ENCODE data around the gene RFT1.

RFT1 gene

GRCh38 chr3:53123953-53124352, 6.3 kb downstream of the RFT1 start:
- Mint-ChIP-seq H3K9me3 (no peaks in the 10 kb centered on the region), H3K27me3 (no peaks in the 10 kb centered on the region), H3K4me1 (peaks cover 10% of the 10 kb centered on the region), H3K27ac (no peak overlapping the region), H3K4me3 (no peak overlapping the region), H3K36me3 (peaks cover 44% of the 10 kb centered on the region)
- no peak for ATAC-seq

GRCh38 chr3:53123510-53123909, 6.7 kb downstream of the RFT1 start:
- no peak for ATAC-seq
- Mint-ChIP-seq H3K27me3 (no peaks in the 10 kb centered on the region), H3K9me3 (no peaks in the 10 kb centered on the region), H3K27ac (no peak overlapping the region), H3K4me1 (peaks cover 6% of the 10 kb centered on the region), H3K4me3 (no peak overlapping the region), H3K36me3 (peaks cover 45% of the 10 kb centered on the region)

DNA sequence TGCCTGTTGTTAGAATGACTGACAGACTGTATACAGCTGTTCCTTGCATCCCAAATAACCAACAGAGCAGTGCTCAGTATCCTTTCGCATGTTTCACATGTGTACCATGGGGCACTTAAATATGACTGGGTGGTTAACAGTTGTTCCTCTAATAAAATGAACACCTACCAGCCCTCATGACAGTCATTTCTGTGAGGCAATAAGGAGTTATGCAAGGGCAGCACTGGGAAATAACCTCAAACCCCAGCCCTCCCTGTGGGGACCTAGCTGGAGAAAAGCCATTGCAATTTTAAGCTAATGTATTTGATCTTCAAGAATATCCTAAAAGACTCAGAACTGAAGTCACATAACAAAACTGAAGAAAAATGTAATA, 7.3 kb downstream of the RFT1 start:
- H3K4me1 Mint-ChIP-seq: peaks cover 6% of the 10 kb centered on the region
- H3K36me3 Mint-ChIP-seq: peaks cover 51% of the 10 kb centered on the region
- H3K27ac Mint-ChIP-seq: no peak overlapping the region
- H3K27me3 Mint-ChIP-seq: no peaks in the 10 kb centered on the region
- H3K9me3 Mint-ChIP-seq: no peaks in the 10 kb centered on the region
- ATAC-seq: no peak
- no peak overlapping the region for H3K4me3 Mint-ChIP-seq

DNA sequence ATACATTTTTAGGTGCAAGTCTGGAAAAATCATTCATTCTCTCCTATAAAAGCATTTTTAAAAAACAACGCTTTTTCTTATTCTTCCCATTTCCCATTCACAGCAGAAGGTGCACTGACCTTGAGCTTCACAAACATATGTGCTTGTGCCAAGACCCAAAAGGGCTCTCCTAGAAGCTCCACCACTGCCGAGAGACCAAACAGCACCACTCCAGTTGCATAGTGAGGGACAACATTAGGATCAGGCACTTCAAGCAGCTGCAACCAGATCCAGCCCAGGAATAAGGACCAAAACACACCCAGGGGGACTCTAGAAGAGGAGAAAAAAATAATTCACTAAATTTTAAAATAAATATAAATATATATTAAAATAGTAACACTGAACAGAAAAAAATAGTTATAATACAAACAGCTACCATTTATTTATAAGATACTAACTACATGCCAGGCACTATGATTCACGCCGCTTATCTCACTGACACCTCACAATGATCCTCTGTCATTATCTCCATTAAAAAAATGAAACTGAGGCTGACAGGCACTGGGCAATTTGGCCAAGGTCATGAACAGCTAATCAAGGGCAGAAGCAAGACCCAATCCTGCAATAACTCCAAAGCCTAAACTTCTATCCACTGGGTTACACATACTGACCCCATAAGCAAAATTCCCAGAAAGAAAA, 7.8 kb downstream of the RFT1 start:
- Mint-ChIP-seq H3K9me3 (no peaks in the 10 kb centered on the region), H3K36me3 (peaks cover 53% of the 10 kb centered on the region), H3K4me3 (no peak overlapping the region), H3K27ac (no peak overlapping the region), H3K4me1 (peaks cover 6% of the 10 kb centered on the region), H3K27me3 (no peaks in the 10 kb centered on the region)
- ATAC-seq: no peak

- H3K4me1 Mint-ChIP-seq: no peaks in the 10 kb centered on the region
- no peaks in the 10 kb centered on the region for H3K27me3 Mint-ChIP-seq
- peaks cover 50% of the 10 kb centered on the region for H3K36me3 Mint-ChIP-seq
- H3K4me3 Mint-ChIP-seq: no peak overlapping the region
- no peak overlapping the region for H3K27ac Mint-ChIP-seq
- no peaks in the 10 kb centered on the region for H3K9me3 Mint-ChIP-seq
- no peak for ATAC-seq
Measured at GRCh38 chr3:53120336-53120735, 9.9 kb downstream of the RFT1 start.

GRCh38 chr3:53116956-53117355, 13.3 kb downstream of the RFT1 start:
- Mint-ChIP-seq H3K36me3 (peaks cover 19% of the 10 kb centered on the region), H3K27ac (no peak overlapping the region), H3K4me1 (no peaks in the 10 kb centered on the region), H3K9me3 (no peaks in the 10 kb centered on the region), H3K4me3 (no peak overlapping the region), H3K27me3 (no peaks in the 10 kb centered on the region)
- ATAC-seq: no peak

DNA sequence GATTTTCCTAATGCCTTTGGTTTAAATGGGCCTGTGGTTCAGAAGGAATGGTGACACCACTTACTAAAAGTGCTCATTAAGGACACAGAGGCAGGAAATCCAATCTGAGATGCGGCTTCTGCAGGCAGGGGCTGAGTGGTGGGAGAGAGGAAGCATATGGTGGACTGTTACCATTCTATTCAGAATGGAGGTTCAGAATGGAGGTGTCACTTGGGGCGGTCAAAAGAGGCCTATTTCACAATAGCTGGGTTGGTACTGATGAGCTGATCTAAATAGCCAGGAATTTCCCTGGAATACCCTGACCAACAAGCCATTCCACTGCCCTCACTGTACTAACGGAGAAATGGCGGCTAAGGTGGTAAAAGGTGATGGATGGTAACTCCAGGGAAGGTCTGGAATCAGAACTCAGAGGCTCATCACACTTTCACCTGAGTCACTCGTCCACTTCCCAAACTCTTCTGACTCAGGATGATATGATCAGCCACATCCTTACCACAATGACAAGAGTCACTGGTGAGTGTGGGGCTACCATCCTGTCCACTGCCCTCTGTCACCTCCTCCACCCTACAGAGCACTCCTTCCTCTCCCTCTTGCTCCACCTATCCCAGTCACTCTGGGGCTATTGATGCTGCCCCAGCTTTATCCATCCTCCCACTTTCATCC, 15.7 kb downstream of the RFT1 start:
- Mint-ChIP-seq H3K9me3 (no peaks in the 10 kb centered on the region), H3K4me1 (no peaks in the 10 kb centered on the region), H3K27me3 (no peaks in the 10 kb centered on the region), H3K4me3 (no peak overlapping the region), H3K27ac (no peak overlapping the region), H3K36me3 (peaks cover 21% of the 10 kb centered on the region)
- ATAC-seq: no peak

- H3K27me3 Mint-ChIP-seq: no peaks in the 10 kb centered on the region
- H3K9me3 Mint-ChIP-seq: no peaks in the 10 kb centered on the region
- H3K4me3 Mint-ChIP-seq: no peak overlapping the region
- ATAC-seq: peak; percentile 86
- no peaks in the 10 kb centered on the region for H3K4me1 Mint-ChIP-seq
- no peak overlapping the region for H3K27ac Mint-ChIP-seq
- peaks cover 24% of the 10 kb centered on the region for H3K36me3 Mint-ChIP-seq
Measured at GRCh38 chr3:53114011-53114400, 16.2 kb downstream of the RFT1 start.

DNA sequence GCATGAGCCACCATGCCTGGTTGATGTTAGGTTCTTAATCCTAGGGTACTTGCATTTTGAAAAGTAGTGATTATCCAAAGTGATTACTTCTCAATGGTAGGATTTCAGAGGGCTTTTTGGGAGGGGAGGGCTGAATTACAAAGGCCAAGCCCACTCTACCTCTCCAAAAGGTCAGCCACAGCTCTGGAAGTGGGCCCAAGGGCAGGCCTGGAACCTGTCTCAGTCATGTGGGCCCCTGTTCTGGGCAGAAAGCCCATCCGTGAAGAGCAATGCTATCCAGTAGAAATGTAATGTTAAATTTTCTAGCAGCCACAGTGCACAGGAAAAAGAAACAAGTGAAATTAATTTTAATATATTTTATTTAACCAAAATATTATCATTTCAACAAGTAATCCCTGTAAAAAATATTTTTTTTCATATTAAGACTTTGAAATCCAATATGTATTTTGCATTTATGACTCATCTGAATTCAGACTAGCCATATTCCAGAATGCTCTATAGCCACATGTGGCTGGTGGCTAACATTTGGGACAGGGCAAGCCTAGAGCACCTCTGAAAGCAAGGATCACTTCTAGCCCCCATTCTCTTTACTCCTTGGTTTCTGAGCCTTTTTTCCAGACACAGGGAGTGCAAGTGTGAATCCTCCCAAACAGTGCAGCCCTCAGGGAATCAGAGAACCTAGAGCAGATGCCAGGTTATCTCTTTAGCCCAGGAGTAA, 16.8 kb downstream of the RFT1 start:
- Mint-ChIP-seq H3K27ac (no peak overlapping the region), H3K27me3 (no peaks in the 10 kb centered on the region), H3K9me3 (no peaks in the 10 kb centered on the region), H3K36me3 (peaks cover 28% of the 10 kb centered on the region), H3K4me3 (no peak overlapping the region), H3K4me1 (no peaks in the 10 kb centered on the region)
- no peak for ATAC-seq

GRCh38 chr3:53111822-53112221, 18.4 kb downstream of the RFT1 start:
- H3K4me3 Mint-ChIP-seq: no peak overlapping the region
- H3K4me1 Mint-ChIP-seq: no peaks in the 10 kb centered on the region
- peaks cover 29% of the 10 kb centered on the region for H3K36me3 Mint-ChIP-seq
- no peak for ATAC-seq
- H3K9me3 Mint-ChIP-seq: no peaks in the 10 kb centered on the region
- H3K27ac Mint-ChIP-seq: no peak overlapping the region
- no peaks in the 10 kb centered on the region for H3K27me3 Mint-ChIP-seq

GRCh38 chr3:53109891-53110771, 20.1 kb downstream of the RFT1 start:
- H3K36me3 Mint-ChIP-seq: peaks cover 38% of the 10 kb centered on the region
- H3K27me3 Mint-ChIP-seq: no peaks in the 10 kb centered on the region
- no peak for ATAC-seq
- no peaks in the 10 kb centered on the region for H3K4me1 Mint-ChIP-seq
- no peak overlapping the region for H3K27ac Mint-ChIP-seq
- H3K4me3 Mint-ChIP-seq: no peak overlapping the region
- H3K9me3 Mint-ChIP-seq: no peaks in the 10 kb centered on the region

DNA sequence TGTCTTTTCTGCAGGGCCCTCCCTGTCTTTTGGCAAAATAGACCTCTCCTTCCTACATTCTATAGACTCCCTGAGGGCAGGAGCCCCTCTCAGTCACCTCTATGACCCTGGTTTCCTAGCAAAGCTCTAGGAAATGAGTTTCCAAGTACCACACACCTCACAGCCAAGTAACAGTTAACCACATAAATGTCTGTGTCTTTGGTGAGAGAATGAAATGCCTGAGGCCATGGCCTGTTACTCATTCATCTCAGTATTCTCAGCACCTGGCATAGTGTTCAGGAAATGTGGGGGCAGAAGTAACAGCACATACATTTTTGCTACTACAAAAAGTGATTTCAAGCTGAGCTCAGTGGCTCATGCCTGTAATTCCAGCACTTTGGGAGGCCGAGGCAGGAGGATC, 21.0 kb downstream of the RFT1 start:
- no peaks in the 10 kb centered on the region for H3K9me3 Mint-ChIP-seq
- ATAC-seq: no peak
- peaks cover 43% of the 10 kb centered on the region for H3K36me3 Mint-ChIP-seq
- no peak overlapping the region for H3K4me3 Mint-ChIP-seq
- H3K27ac Mint-ChIP-seq: no peak overlapping the region
- no peaks in the 10 kb centered on the region for H3K4me1 Mint-ChIP-seq
- H3K27me3 Mint-ChIP-seq: no peaks in the 10 kb centered on the region

- peaks cover 64% of the 10 kb centered on the region for H3K36me3 Mint-ChIP-seq
- no peak overlapping the region for H3K4me3 Mint-ChIP-seq
- H3K27ac Mint-ChIP-seq: no peak overlapping the region
- H3K27me3 Mint-ChIP-seq: no peaks in the 10 kb centered on the region
- no peak for ATAC-seq
- no peaks in the 10 kb centered on the region for H3K9me3 Mint-ChIP-seq
- H3K4me1 Mint-ChIP-seq: peaks cover 17% of the 10 kb centered on the region
Measured at GRCh38 chr3:53104762-53105161, 25.5 kb downstream of the RFT1 start.

- Mint-ChIP-seq H3K4me1 (peaks cover 17% of the 10 kb centered on the region), H3K4me3 (no peak overlapping the region), H3K36me3 (peaks cover 63% of the 10 kb centered on the region), H3K9me3 (no peaks in the 10 kb centered on the region), H3K27ac (peak overlapping the region; percentile 83), H3K27me3 (no peaks in the 10 kb centered on the region)
- no peak for ATAC-seq
Measured at GRCh38 chr3:53103397-53104296, 26.6 kb downstream of the RFT1 start.

Data from stimulated activated memory B cell treated with anti-CD40 and anti-IgM and Interleukin-4, amounts not matched to agents 10 μg/mL and 1 μg/mL and 100 μg/mL, for 72 hours (primary cell).